ENCODE results near the gene CREB3L2. TPM values are rescaled to one million over a fixed set of nuclear protein-coding genes. Genes with fewer than 3 reads are reported as not detected.

CREB3L2 gene
- total and polyA plus RNA-seq, 2 of the 13 experiments (the other 11 are each of a cell fraction or from before 2014, with no cell fraction given) = 22.1 to 41.1 TPM

- Histone ChIP-seq H3K36me3 (replicated peaks in 1 of 2; ENCODE audit: control insufficient read depth in 1 of 2, insufficient read depth in 2 of 2, low read length in 2 of 2) (no peaks in the 10 kb centered on the region), H3K27ac (ENCODE audit: extremely low read length, insufficient read depth, low read length) (no peak overlapping the region), H3K4me2 (ENCODE audit: low read depth, low read length) (no peak overlapping the region), H3K9ac (ENCODE audit: insufficient read depth, low read depth, low read length) (no peak overlapping the region), H4K20me1 (ENCODE audit: insufficient read depth, low read length) (no peaks in the 10 kb centered on the region), H3K4me3 (replicated peaks in 1 of 3; ENCODE audit: insufficient read depth in 1 of 3, low read depth in 2 of 3, low read length in 3 of 3) (no peak overlapping the region), H3K27me3 (ENCODE audit: control insufficient read depth in 1 of 2, insufficient read depth in 2 of 2, low read length in 2 of 2) (no peaks in the 10 kb centered on the region), H3K4me1 (ENCODE audit: insufficient read depth, low read length) (no peaks in the 10 kb centered on the region), H3K9me3 (ENCODE audit: low read length) (no peaks in the 10 kb centered on the region), H2AFZ (ENCODE audit: low read length) (no peak overlapping the region), H3K79me2 (ENCODE audit: insufficient read depth, low read length) (no peaks in the 10 kb centered on the region)
- WGBS (ENCODE audit: low lambda C conversion rate) = 81% methylated on average over 6 of the region's 6 CpGs
- intact Hi-C loops (cut with micrococcal nuclease; ENCODE audit: unreplicated experiment) = no loop called here
- FAIRE-seq (no peak), DNase-seq (ENCODE audit: low spot score) (no peak), ATAC-seq (no peak)
- CTCF ChIA-PET (ENCODE audit: low intra/inter-chr PET ratio, low total read pairs) = no interaction called here
- TF ChIP-seq HMG20A (CRISPR knock-in tag; IDR thresholded peaks at IDR 0.05; ENCODE audit: borderline replicate concordance) = no peak
- no peak for TF ChIP-seq REST (IDR thresholded peaks at IDR 0.05; ENCODE audit: borderline replicate concordance in 1 of 2, low read depth in 1 of 2, low read length in 2 of 2)
- TF ChIP-seq ZNF451 (CRISPR knock-in tag; IDR thresholded peaks at IDR 0.05) = no peak
- TF ChIP-seq AKAP8 (CRISPR knock-in tag; IDR thresholded peaks at IDR 0.05) = no peak
- in situ Hi-C loops (cut with HindIII; ENCODE audit: extremely low pct_ligation_motif_present, low pct_unique_long_range_greater_than_20kb) = loop anchor here (25.0 kb wide), 1 partner anchor 715 kb away; no protein-coding TSS in a partner anchor
- POLR2A ChIA-PET = no interaction called here
- BruUV-seq (replicated peaks) = no TSS peak
Observed at GRCh38 chr7:138021889-138022288, 20.0 kb upstream of the CREB3L2 start.

GRCh38 chr7:138017992-138018391, 16.1 kb upstream of the CREB3L2 start:
- no peaks in the 10 kb centered on the region for H3K4me1 ChIP-seq (ENCODE audit: insufficient read depth, low read length)
- no TSS peak for BruUV-seq (replicated peaks)
- no peak overlapping the region for H2AFZ ChIP-seq (ENCODE audit: low read length)
- ChIA-PET POLR2A (interaction anchor here (0.7 kb wide), 1 partner anchor 118 kb away, joined by 3 read pairs; no protein-coding TSS in a partner anchor), CTCF (ENCODE audit: low intra/inter-chr PET ratio, low total read pairs) (no interaction called here)
- ATAC-seq = no peak
- no peaks in the 10 kb centered on the region for H3K79me2 ChIP-seq (ENCODE audit: insufficient read depth, low read length)
- WGBS (ENCODE audit: low lambda C conversion rate) = 96% methylated on average over 1 of the region's 1 CpG
- H3K4me2 ChIP-seq (ENCODE audit: low read depth, low read length) = no peak overlapping the region
- no peak for TF ChIP-seq ONECUT2 (CRISPR knock-in tag; IDR thresholded peaks at IDR 0.05)
- no peak for TF ChIP-seq ZNF230 (CRISPR knock-in tag; IDR thresholded peaks at IDR 0.05)
- TF ChIP-seq, protein P1, sequence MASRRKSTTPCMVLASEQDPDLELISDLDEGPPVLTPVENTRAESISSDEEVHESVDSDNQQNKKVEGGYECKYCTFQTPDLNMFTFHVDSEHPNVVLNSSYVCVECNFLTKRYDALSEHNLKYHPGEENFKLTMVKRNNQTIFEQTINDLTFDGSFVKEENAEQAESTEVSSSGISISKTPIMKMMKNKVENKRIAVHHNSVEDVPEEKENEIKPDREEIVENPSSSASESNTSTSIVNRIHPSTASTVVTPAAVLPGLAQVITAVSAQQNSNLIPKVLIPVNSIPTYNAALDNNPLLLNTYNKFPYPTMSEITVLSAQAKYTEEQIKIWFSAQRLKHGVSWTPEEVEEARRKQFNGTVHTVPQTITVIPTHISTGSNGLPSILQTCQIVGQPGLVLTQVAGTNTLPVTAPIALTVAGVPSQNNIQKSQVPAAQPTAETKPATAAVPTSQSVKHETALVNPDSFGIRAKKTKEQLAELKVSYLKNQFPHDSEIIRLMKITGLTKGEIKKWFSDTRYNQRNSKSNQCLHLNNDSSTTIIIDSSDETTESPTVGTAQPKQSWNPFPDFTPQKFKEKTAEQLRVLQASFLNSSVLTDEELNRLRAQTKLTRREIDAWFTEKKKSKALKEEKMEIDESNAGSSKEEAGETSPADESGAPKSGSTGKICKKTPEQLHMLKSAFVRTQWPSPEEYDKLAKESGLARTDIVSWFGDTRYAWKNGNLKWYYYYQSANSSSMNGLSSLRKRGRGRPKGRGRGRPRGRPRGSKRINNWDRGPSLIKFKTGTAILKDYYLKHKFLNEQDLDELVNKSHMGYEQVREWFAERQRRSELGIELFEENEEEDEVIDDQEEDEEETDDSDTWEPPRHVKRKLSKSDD (CRISPR knock-in tag; IDR thresholded peaks at IDR 0.05; ENCODE audit: low read depth) = no peak
- TF ChIP-seq ZNF720 (CRISPR knock-in tag; IDR thresholded peaks at IDR 0.05) = no peak
- H4K20me1 ChIP-seq (ENCODE audit: insufficient read depth, low read length) = no peaks in the 10 kb centered on the region
- H3K9me3 ChIP-seq (ENCODE audit: low read length) = no peaks in the 10 kb centered on the region
- no peak for FAIRE-seq
- no peak overlapping the region for H3K4me3 ChIP-seq (replicated peaks in 1 of 3; ENCODE audit: insufficient read depth in 1 of 3, low read depth in 2 of 3, low read length in 3 of 3)
- H3K27me3 ChIP-seq (ENCODE audit: control insufficient read depth in 1 of 2, insufficient read depth in 2 of 2, low read length in 2 of 2) = no peaks in the 10 kb centered on the region
- no peak overlapping the region for H3K27ac ChIP-seq (ENCODE audit: extremely low read length, insufficient read depth, low read length)
- no peaks in the 10 kb centered on the region for H3K36me3 ChIP-seq (replicated peaks in 1 of 2; ENCODE audit: control insufficient read depth in 1 of 2, insufficient read depth in 2 of 2, low read length in 2 of 2)
- no peak overlapping the region for H3K9ac ChIP-seq (ENCODE audit: insufficient read depth, low read depth, low read length)
- in situ Hi-C loops (cut with HindIII; ENCODE audit: extremely low pct_ligation_motif_present, low pct_unique_long_range_greater_than_20kb) = loop anchor here (25.0 kb wide), 1 partner anchor 719 kb away; no protein-coding TSS in a partner anchor
- no peak for DNase-seq (ENCODE audit: low spot score)
- intact Hi-C loops (cut with micrococcal nuclease; ENCODE audit: unreplicated experiment) = no loop called here
